GM18507 (cell line): ENCODE measurements around the gene ASIC2.

Experiments
- DNase-seq: peaks from one replicate; pipeline ENCODE4 v3.0.0; 2011; ENCODE audit warnings: low read depth; ENCODE audit not compliant: insufficient read length; ENCODE audit errors: extremely low spot score
- FAIRE-seq: peaks from 2 replicates; lab custom pipeline; 2011; peaks lifted over from hg19 to GRCh38; lab: Jason Lieb, UNC

ASIC2 gene

DNA sequence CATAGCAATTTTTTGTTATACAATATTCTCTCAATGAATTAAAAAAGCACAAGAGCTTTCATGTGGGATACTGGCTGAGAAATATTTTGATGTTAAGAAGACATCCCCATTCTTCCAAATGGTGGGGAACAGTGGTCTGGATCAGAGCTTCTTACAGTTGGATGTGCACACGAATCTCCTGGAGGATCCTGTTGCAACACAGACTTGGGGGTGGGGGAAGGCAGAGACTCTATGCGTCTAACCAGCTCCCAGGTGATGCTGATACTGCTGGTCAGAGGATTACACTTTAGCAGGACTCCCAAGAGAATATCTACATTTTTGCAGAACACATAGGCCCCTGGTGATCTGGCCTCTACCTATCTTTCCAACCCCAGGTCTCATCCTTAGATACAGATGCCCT, 193.2 kb downstream of the ASIC2 start:
- DNase-seq (no peak), FAIRE-seq (no peak)

DNA sequence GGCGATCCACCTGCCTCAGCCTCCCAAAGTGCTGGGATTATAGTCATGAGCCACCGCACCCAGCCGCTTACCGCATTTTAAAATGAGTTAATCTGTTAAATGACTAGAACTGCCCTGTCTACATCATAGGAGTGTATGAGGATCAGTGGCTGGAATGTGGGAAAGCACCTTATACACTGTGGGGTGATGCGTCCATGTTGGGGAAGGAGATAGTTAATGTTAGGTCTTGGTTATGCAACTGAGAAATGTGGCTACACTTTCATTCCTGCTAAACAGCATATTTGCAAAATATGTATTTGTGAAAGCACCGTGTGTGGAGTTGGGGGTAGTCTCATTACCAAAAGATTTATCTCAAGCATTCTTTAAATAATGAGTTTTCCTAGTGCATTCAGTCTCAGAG, 193.8 kb downstream of the ASIC2 start:
- DNase-seq (no peak), FAIRE-seq (no peak)

DNA sequence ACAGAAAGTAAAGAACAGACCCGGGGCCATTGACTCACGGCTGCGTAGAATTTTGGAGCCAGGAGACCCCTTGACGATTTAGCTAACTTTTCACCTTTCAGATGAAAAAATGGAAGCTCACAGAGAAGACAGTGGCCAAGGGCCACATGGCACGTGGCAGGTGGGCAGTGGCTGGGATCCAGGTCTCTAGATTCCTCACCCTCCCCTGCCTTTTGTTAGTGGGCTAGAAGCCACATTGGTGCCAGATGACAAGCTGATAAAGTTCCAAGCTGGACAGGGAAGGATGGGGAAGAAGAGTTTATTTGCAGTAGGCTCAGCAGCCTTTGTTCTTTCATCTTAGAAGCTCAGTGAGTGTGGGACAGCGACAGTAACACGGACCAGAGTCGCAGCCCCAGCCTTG, 195.7 kb downstream of the ASIC2 start:
- no peak for FAIRE-seq
- no peak for DNase-seq

DNA sequence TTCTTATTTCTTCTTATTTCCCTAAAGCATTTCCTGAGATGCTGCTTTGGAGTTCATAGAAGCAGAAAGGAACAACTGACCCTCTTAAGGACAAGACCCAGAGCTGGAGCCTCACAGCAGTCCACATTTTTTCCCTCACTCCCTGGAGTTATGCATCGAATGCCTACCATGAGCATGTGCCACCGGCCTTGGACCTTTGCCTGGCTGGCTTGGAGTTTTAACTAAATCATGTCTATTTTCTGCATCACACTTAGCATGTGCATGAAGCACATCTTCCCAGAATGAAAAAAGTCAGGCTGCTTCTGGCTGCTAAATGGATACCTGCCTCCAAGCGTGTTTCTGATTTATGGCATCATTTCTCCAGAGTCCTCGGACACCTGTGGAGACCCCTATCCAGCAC, 196.9 kb downstream of the ASIC2 start:
- DNase-seq: no peak
- no peak for FAIRE-seq

DNA sequence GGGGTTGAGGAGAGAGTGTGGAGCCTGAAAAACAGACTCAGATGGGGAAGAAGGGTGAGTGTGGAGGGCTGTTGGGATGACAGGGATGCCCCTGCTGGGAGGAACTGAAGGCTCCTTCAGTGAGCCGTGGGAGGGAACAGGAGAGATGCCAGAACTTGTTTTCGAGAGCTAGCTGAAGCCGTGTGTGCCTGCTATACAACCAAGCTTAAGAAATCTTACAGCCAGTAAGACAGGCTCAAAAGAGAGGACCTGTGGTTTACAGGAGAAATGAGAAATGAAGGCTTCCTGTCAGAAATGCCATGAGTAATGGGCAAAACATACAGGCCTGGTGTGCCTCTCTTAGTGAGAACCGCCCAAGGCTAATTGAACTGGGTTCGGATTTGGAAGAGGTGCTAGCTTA, 201.8 kb downstream of the ASIC2 start:
- DNase-seq: no peak
- FAIRE-seq: no peak

DNA sequence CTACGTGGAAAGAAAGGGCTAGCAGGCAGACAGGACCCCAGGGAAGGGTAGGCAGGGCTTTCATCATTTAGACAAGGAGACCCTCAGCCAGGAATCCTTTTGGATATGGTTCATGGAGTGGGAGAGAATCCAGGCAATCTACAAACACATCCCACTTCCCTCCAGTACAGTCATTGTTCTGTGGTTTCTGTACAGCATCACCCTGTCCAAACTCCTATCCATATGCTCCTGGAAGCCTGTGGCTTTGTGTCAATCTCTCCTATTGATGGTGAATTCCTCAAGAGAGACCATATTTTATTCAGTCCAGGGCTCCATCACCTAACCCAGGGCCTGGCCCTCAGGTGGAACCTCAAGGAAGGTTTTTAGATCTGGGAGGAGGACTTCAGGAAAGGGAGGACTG, 202.3 kb downstream of the ASIC2 start:
- FAIRE-seq: no peak
- DNase-seq: no peak

DNA sequence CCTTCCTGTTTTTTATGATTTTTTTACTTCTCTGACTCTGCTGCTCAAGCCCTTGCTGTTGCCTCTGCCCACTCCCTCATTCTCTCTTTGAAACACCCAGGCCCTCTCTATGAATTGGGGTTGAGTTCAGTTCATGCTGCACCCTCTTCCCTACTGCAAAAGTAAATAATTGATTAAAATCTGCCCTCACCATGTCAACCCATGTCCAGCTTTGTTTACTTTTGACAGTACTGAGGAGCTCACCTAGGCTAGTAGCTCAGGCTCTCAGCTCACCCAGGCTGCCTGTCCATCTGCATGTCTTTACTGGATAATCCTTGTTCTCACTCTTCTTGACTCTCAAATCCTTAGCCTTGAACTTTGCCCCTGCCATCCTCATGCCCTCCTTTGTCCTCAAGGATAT, 206.2 kb downstream of the ASIC2 start:
- DNase-seq: no peak
- no peak for FAIRE-seq

DNA sequence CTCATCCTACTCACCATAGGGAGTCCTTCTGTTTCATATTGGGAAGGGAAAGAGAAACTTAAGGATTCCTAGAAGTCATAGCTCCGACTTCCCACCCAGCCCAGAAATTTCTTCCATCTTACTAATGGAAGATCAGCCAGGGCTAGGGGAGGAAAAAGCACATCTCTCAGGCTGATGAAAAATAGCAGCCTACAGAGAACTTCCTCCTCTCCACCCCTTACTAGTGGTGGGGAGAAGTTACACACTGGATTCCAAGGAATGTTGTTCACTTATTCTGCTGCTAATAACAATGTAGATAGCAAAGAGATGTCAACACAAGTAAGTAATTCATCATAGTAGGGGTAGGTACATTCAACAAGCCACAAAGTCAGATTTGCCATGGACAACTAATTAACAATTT, 207.1 kb downstream of the ASIC2 start:
- DNase-seq (no peak), FAIRE-seq (no peak)

DNA sequence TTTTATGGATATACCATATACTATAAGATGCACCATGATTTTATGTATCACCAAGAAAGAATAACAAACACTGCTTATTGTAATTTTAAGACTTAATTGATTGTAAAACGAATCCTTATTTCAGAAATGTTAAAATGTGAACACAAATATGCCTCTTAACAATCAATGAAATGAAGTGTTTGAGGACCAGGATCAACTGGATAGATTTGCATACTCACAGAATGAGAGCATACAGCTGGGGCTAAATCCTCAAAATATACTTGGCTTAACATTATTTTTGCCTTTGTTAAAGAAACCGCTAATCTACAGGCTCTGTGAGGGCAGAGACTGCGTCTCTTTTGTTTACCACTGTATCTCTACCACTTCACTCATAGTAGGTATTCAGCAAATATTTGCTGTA, 207.8 kb downstream of the ASIC2 start:
- FAIRE-seq: no peak
- no peak for DNase-seq

DNA sequence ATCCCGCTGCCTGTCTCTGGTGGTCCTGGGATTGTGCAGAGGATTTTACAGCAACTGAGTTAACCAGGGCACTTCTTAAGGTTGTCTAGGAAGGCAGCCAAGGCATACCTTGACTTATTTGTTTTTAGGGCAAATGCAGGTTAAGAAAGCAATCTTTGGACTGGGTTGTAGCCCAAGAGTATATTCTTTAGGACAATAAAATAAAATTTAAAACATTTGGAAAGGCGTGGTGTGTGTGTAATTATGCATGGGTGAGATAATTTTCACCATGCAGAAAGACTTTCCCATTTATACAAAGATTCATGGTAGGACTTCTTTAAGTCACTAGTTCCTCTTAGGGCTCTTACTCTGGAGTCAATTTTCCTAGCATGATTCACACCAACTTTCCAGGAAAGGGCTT, 208.3 kb downstream of the ASIC2 start:
- DNase-seq (no peak), FAIRE-seq (no peak)

DNA sequence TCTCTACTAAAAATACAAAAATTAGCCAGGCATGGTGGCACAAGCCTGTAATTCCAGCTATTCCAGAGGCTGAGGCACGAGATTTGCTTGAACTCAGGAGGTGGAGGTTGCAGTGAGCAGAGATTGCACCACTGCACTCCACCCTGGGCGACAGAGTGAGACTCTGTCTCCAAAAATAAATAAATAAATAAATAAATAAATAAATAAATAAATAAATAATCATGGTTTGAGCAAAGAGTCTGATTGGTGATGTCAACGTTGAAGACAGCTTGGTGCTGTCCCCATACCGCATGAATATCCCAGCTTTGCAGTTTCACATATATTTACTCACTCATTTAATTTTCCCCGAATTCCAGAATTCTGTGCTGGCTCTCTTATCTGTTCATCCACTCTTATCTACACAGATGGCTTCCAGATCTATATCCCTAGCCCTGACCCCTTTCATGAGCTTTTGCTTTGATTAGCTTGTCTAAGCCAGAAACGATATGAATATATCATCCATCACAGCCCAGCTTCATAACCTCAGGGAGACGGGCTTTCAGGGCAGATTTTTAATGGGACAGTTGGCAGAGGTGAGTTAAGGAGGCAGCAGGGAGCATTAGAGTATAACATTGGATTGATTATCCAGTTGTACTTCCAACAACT, 210.4 kb downstream of the ASIC2 start:
- no peak for DNase-seq
- FAIRE-seq: no peak

DNA sequence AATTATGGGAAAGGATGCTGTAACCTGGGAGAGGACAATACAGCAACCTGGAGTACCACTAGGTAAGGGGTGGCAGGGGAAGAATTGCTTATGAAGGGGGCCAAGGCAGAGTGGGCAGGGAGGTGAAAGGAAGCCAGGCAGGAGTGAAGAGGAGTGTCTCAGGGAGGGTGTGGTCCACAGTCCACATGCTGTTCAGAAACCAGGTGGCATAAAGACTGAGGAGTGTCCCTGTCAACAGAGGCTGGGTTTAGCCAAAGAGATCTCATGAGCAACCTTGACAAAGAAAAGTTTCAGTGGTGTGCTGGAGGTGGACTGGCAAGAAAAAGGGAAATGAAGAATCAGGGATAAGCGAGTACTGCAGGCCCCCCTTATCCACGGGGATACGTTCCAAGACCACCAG, 213.0 kb downstream of the ASIC2 start:
- FAIRE-seq (no peak), DNase-seq (no peak)

DNA sequence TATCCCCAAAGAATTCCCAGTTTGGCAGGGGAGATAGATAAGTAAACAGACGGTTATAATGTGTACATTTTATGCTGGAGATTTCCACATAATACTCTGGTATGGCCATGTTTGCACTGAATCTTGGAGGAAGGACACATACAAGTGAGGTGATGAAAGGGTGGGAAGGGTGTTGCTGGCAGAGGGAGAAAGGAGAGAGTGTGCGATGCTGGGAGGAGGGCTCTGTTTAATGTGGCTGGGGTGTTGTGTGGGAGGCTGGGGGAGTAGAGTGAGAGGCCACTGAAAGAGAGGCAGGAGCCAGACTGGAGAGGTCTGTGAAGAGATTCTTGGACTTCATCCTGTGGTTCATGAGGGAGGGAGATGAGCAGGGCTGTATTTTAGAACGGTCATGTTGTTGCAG, 213.9 kb downstream of the ASIC2 start:
- no peak for DNase-seq
- no peak for FAIRE-seq

DNA sequence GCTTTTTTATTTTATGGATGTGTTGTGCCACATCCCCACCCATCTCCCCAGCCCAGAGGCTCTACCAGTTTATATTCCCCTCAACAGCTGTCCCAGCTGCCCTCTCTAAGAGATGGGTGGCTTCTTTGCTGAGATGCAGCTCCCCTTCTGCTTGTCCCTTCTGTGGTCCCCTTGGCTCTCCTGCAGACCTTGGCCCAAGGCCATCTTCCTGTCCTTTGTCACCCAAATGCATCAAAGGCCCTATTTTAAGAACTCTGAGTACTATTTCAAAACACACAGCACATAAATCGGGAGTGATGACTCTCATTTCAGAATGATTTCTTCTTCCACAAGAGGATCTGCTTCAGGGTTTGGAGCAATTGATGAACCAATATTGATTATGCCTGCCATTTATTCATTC, 216.1 kb downstream of the ASIC2 start:
- FAIRE-seq: no peak
- DNase-seq: no peak

DNA sequence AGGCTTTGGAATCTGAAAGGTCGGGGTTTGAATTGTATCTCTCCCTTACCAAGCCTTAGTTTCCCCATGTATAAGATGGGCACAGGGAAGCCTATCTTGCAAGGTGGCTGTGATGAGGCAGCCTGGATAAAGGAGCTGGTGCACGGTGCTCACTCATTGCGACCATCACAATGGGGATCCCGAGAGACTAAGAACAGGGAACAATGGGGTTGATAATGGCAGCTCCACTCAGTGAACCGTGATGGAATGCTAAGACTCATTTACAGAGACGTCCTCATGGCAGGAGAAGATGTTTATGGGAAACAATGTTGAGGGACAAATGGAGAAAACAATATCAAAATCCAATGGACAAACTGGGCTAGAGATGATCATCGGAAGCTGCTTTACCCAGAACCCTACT, 219.7 kb downstream of the ASIC2 start:
- DNase-seq: no peak

DNA sequence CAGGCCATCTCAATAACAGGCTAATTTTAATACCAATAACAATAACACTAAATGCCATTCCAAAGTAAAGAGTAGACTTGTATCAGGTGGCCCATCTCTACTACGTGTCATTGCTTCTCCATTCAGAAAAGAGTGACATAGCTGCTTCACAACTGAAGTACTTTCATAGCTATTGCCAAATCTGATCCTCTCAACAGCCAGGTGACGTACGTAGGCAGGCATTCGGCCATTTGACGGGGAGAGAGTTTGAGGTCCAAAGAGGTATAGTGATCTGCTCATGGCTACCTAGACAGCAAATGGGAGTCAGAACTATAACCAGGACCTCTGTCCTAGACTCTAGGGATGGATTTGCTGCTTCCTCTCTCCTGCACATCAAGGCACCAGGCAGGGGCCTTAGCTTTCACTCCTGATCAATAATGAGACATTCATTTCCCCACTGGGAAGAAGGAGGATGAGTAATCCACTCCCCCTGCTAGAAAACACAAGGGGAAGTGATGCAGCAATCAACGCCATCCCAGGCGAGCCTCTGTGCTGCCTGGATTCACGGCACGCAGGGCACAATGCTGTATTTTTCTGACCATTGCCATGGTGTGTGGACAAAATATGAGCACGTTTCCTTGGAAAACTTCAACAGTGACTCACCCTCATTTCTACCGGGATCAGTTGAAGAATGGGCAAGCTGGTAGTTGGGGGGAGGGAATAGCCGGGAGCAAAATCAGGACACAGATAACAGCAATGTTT, 220.5 kb downstream of the ASIC2 start:
- FAIRE-seq: no peak
- no peak for DNase-seq

More for the DNA sequence above, 219.7 kb downstream of the ASIC2 start:
- FAIRE-seq: no peak

DNA sequence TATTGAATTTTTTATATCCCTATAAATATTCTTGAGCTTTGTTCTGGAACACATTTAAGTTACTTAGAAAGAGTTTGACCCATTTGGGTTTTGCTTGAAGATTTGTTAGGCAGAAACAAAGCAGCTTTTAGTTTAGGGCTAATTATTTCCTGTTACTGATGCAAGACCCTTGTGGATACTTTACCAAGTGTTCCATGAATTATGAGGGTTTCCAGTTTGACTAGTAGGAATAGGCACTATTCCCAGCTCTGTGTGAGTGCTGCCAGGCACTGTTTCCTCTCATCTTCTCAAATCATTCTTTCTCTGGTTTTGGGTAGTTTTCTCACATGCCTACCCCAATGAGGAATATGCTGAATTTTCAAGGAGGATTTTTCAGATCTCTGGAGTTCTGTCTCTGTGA, 221.4 kb downstream of the ASIC2 start:
- DNase-seq (no peak), FAIRE-seq (no peak)

DNA sequence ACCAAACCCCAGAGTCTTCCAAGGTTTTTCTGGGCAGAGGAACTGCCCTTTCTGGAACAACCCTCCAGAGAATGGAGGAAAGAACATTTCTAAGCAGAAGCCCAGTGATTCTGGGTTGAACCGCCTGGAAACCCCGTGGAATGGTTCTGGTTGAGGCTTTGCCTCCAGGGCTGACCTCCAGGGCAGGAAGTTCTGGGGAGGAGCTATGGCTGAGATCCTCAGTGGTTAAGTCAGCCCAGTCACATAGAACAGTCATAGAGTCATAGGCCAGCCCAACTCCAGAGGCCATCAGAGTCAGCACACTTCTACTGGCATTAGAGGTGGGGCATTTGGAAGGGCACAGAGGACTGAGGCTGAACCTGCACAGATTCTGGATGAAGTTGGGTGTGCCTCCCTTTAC, 235.5 kb downstream of the ASIC2 start:
- no peak for FAIRE-seq
- no peak for DNase-seq

DNA sequence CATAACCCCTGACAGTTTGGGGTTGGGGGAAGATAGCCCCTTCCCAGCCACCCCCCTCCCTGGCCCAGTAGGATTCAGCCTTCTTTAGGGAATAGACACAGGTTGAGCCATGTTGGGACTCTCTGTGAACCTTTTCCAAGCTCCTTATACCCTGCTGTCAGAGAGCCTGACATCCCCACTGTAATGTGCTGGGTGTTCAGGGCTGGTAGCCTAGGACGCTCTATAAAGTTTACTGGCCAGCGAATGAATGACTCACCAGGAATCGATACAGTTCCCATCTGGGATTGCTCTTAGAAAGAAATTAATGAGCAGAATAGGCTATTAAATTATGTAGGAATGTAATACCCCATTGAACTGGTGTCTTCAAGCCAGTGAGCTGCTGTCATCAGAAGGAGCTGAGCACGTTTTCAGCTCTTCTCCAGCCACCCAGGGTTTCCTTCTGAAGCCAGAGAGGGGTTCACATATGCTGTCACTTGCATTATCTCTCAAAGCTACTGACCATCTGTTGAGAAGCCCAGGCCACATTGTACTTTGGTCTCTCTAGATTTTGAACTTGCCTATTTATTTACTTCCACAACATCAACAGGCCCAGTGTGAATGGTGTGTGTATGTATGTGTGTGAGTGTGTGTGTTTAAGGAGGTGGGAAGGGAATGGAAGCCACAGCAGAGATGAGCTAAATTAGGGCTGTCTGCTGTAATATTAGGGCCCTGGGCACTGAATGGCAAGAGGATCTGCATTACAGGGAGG, 236.5 kb downstream of the ASIC2 start:
- no peak for DNase-seq
- FAIRE-seq: no peak

DNA sequence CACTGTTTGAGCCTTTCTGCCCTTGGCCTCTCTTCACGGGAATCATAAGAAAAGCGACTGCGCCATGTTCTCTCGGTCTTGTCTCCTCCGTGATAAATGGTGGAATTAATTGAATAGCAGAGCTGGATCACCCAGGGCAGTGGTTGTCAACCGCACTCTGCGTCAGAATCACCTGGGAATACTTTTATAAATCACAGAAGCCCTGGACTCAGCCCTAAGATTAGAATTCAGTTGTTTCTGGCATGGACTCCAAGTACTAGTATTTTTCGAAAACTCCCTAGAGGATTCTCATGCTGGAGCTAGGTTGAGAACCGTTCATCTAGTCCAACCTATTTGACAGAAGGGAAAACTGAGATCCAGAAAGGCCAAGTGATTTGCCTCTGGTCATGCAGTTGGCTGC, 237.3 kb downstream of the ASIC2 start:
- no peak for DNase-seq
- FAIRE-seq: no peak

DNA sequence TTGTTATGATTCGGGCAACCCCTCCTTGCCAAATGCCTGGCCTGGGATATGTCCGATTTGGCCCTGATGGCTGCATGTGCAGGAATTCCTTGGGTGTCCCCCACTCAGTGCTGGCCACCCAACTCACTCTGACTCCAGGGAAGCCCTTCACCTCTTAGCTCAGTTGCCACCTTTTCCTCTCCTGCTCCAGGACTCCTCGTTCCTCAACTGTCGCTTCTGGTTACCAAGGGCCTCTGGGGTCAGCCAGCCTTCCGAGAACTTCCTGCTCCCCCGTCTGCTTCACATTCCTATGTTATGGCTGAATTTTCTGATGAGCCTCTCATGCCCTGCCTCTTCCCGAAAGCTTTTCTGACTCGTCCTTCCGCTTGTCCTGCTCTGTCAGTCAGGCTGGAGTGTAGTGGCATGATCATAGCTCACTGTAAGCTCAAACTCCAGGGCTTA, 237.9 kb downstream of the ASIC2 start:
- FAIRE-seq: no peak

More for the DNA sequence above, 237.9 kb downstream of the ASIC2 start:
- no peak for DNase-seq
